Aorta (tissue), 5 donors: Measurements from ENCODE around the gene DPP4. TPM values are rescaled to one million over a fixed set of nuclear protein-coding genes. Genes with fewer than 3 reads are reported as not detected.

ENCODE experiments used
- ATAC-seq: fragments of 200-7000 bp; cut with Tn5 transposase; one replicate; pipeline ENCODE4 v1.9.1; 2022; ENCODE audit warnings: moderate library complexity; ENCODE audit not compliant: low FRiP score
- DNase-seq, 2 donors: peaks; one replicate each; pipeline ENCODE4 v3.0.0-alpha.2; 2020
- H3K27ac ChIP-seq, 2 donors: one replicate each; pipeline ENCODE4 v1.5.1; 2013; ENCODE audit warnings: low read length in 2 of 2, mild to moderate bottlenecking in 2 of 2, moderate library complexity in 2 of 2, control low read depth in 1 of 2, inconsistent platforms in 1 of 2, low read depth in 1 of 2
- H3K27me3 ChIP-seq, 2 donors: one replicate each; pipeline ENCODE4 v1.6.1; 2013; ENCODE audit warnings: control low read depth in 1 of 2, low read length in 1 of 2, mild to moderate bottlenecking in 1 of 2, moderate library complexity in 1 of 2; ENCODE audit not compliant: insufficient read depth in 2 of 2, control insufficient read depth in 1 of 2
- H3K36me3 ChIP-seq, 2 donors: one replicate each; pipeline ENCODE4 v1.6.1; 2013; ENCODE audit warnings: control low read depth in 1 of 2, low read length in 1 of 2, mild to moderate bottlenecking in 1 of 2; ENCODE audit not compliant: insufficient read depth in 2 of 2, control insufficient read depth in 1 of 2
- H3K4me1 ChIP-seq, 2 donors: one replicate each; pipeline ENCODE4 v1.6.1; 2013; ENCODE audit warnings: low read length in 2 of 2, control low read depth in 1 of 2, mild to moderate bottlenecking in 1 of 2, moderate library complexity in 1 of 2; ENCODE audit not compliant: insufficient read depth in 2 of 2, control insufficient read depth in 1 of 2
- H3K4me3 ChIP-seq, 2 donors: one replicate each; pipeline ENCODE4 v1.5.1; 2013; ENCODE audit warnings: low read length in 2 of 2, control low read depth in 1 of 2, mild to moderate bottlenecking in 1 of 2
- H3K9me3 ChIP-seq: one replicate; pipeline ENCODE4 v1.6.1; 2013; ENCODE audit warnings: mild to moderate bottlenecking, low read length; ENCODE audit not compliant: control insufficient read depth
- WGBS, 2 donors: extraction: QIAGEN DNeasy Blood & Tissue Kit; methylation state at CpG; one replicate each; pipeline ENCODE4 v1.1.7; 2013; 5-methylcytosine and 5-hydroxymethylcytosine counted together
- intact Hi-C, 2 donors: fragments of 100-400 bp; cut with DNase I; formaldehyde crosslinking; loops; one replicate each; pipeline versions ENCODE4 v1.14.2 to v1.15.0; 2022
- polyA plus RNA-seq, 2 donors: library from polyadenylated mRNA; stranded (reverse); fragments of 200-250 nt; gene quantifications; one replicate each; pipeline ENCODE4 v1.2.3, GENCODE V29; 2013
- total RNA-seq, 2 donors: library from RNA; stranded (reverse); fragmentation: NEBNext Ultra II Directional; extraction: Animal tissue kit (Norgen Biotek cat#: 25700); gene quantifications; one replicate each; pipeline ENCODE4 v1.2.1, GENCODE V29; 2021
- donor health status: healthy with polysubstance abuse.
- donor health status: Bipolar disorder and iron deficiency.
- donor health status: DM: no; HTN: no; CAD: no.
- donor health status: DM: no; HTN: no; CAD: no.
- donor health status: DM: yes; HTN: yes; CAD: no.

The DPP4 gene
- total and polyA plus RNA-seq, 4 donors, result 0.20 to 4.1 (median 3.6) TPM

GRCh38 chr2:162021516-162022058 lies 52.4 kb downstream of the DPP4 start:
- no peak for ATAC-seq
- no peaks in the 10 kb centered on the region for H3K36me3 ChIP-seq
- 76 to 80% methylated on average over 7 of the region's 7 CpGs for WGBS, 2 donors
- no peaks in the 10 kb centered on the region for H3K4me1 ChIP-seq
- no peaks in the 10 kb centered on the region for H3K27me3 ChIP-seq
- no peaks in the 10 kb centered on the region for H3K9me3 ChIP-seq
- H3K4me3 ChIP-seq, result no peak overlapping the region
- intact Hi-C loops, result no loop called here
- no peak overlapping the region for H3K27ac ChIP-seq
- no peak for DNase-seq

- Histone ChIP-seq H3K27ac (no peak overlapping the region), H3K36me3 (no peaks in the 10 kb centered on the region), H3K27me3 (no peaks in the 10 kb centered on the region), H3K4me1 (no peaks in the 10 kb centered on the region), H3K4me3 (no peak overlapping the region), H3K9me3 (no peaks in the 10 kb centered on the region)
- intact Hi-C loops, result no loop called here
- DNase-seq (no peak), ATAC-seq (no peak)
- 75 to 76% methylated on average over 8 of the region's 8 CpGs for WGBS, 2 donors
Observed at GRCh38 chr2:162018530-162018929, 55.5 kb downstream of the DPP4 start.

- Histone ChIP-seq H3K36me3 (no peaks in the 10 kb centered on the region), H3K27me3 (no peaks in the 10 kb centered on the region), H3K4me1 (no peaks in the 10 kb centered on the region), H3K27ac (no peak overlapping the region), H3K4me3 (no peak overlapping the region), H3K9me3 (no peaks in the 10 kb centered on the region)
- no peak for ATAC-seq
- DNase-seq, result no peak
- intact Hi-C loops, result no loop called here
- 68 to 69% methylated on average over 3 of the region's 3 CpGs for WGBS, 2 donors
Observed at GRCh38 chr2:162017233-162017632, 56.8 kb downstream of the DPP4 start.

DNA sequence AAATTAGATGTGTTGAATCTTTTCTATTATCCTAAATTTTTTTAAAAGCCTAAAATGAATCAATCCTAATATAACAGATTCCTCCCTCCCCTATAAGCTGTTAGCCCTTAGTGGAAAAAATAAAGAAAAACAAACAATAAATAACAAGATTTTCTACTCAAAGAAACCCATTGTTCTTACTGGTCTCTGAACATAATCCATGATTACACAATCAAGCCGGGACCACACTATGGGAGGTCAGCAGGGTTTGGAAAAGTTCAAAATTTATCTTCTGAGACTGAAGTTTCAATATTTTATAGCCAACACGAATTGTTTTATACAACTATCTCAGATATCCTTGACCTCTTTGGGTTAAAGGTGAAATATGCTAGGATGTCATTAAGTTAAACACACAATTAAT lies 57.9 kb downstream of the DPP4 start:
- no peak for ATAC-seq
- WGBS, 2 donors, result 63% methylated on average over 2 of the region's 2 CpGs
- H3K27me3 ChIP-seq, result no peaks in the 10 kb centered on the region
- intact Hi-C loops, result no loop called here
- no peaks in the 10 kb centered on the region for H3K36me3 ChIP-seq
- no peaks in the 10 kb centered on the region for H3K9me3 ChIP-seq
- no peaks in the 10 kb centered on the region for H3K4me1 ChIP-seq
- H3K27ac ChIP-seq, result no peak overlapping the region
- no peak overlapping the region for H3K4me3 ChIP-seq
- no peak for DNase-seq

DNA sequence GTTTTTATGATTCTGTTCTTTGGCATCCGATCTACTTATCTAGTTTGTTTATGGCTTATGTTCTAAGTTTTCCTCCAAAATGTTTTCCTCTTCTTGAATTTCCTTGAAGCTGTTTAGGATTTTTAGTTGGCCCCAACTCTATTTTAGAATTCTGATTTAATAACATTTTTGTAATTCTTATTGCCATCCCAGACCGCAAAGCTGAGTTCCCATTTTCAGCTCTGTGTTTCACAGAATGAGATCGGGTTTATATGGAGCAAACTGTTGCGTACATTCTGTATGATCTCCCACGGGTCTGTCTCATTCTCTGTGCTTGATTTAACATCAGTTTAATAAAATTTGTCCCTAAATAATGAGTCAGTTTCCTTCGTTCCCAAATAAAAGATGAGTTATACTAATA lies 59.3 kb downstream of the DPP4 start:
- WGBS, 2 donors, result 39 to 52% methylated on average over 6 of the region's 6 CpGs
- Histone ChIP-seq H3K4me1 (no peaks in the 10 kb centered on the region), H3K27me3 (no peaks in the 10 kb centered on the region), H3K27ac (no peak overlapping the region), H3K36me3 (no peaks in the 10 kb centered on the region), H3K4me3 (no peak overlapping the region), H3K9me3 (no peaks in the 10 kb centered on the region)
- ATAC-seq, result no peak
- DNase-seq, result no peak
- intact Hi-C loops, result no loop called here

GRCh38 chr2:162013514-162014475 lies 60.2 kb downstream of the DPP4 start:
- ATAC-seq, result no peak
- Histone ChIP-seq H3K36me3 (no peaks in the 10 kb centered on the region), H3K4me3 (no peak overlapping the region), H3K27me3 (no peaks in the 10 kb centered on the region), H3K9me3 (no peaks in the 10 kb centered on the region), H3K27ac (no peak overlapping the region), H3K4me1 (no peaks in the 10 kb centered on the region)
- DNase-seq, result no peak
- intact Hi-C loops, result no loop called here
- WGBS, 2 donors, result 61 to 70% methylated on average over 9 of the region's 9 CpGs

DNA sequence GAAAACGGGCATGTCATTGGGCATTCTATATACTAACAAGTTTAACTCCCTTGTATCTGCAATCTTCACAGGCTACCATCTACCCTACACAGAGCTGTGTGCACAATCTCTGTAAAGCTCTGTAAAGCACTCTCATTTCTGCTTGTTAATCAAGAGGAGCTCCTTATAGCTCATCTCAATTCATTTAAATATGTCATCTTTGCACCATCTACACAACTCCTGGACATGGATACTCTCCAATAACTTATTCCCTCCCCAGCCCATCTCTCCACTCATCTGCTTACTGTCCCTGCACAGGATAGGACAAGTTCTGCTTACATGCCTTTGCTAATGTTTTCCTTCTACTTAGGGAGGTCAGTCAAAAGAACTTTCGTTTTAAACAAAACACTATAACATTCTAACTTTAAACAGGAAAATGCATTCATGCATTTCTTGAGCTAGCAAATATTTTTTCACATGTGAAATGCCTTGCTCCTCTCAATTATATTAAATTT lies 61.4 kb downstream of the DPP4 start:
- Histone ChIP-seq H3K9me3 (no peaks in the 10 kb centered on the region), H3K4me3 (no peak overlapping the region), H3K36me3 (no peaks in the 10 kb centered on the region), H3K27me3 (no peaks in the 10 kb centered on the region), H3K27ac (no peak overlapping the region), H3K4me1 (no peaks in the 10 kb centered on the region)
- DNase-seq (no peak), ATAC-seq (no peak)
- WGBS, 2 donors, result 33 to 37% methylated on average over 2 of the region's 2 CpGs
- intact Hi-C loops, result no loop called here

GRCh38 chr2:162011706-162012564 lies 62.1 kb downstream of the DPP4 start:
- intact Hi-C loops, result no loop called here

More at GRCh38 chr2:162011706-162012564, 62.1 kb downstream of the DPP4 start:
- H3K9me3 ChIP-seq, result no peaks in the 10 kb centered on the region
- DNase-seq (no peak), ATAC-seq (no peak)
- no peak overlapping the region for H3K4me3 ChIP-seq
- H3K27ac ChIP-seq, result no peak overlapping the region
- WGBS, 2 donors, result 65 to 70% methylated on average over 2 of the region's 2 CpGs
- H3K4me1 ChIP-seq, result no peaks in the 10 kb centered on the region
- H3K36me3 ChIP-seq, result no peaks in the 10 kb centered on the region
- H3K27me3 ChIP-seq, result no peaks in the 10 kb centered on the region
